Measurements from ENCODE around the gene DNAI7.

- TF ChIP-seq DR1 (CRISPR knock-in tag; IDR thresholded peaks at IDR 0.05) (no peak), NCOA1 (CRISPR knock-in tag; IDR thresholded peaks at IDR 0.05) (no peak), TAF1 (CRISPR knock-in tag; IDR thresholded peaks at IDR 0.05) (no peak), ZNF383 (CRISPR knock-in tag; IDR thresholded peaks at IDR 0.05; ENCODE audit: borderline replicate concordance) (no peak), CTCF (CRISPR knock-in tag; IDR thresholded peaks at IDR 0.05) (no peak), ATF7 (IDR thresholded peaks at IDR 0.05) (no peak), ATF7 (CRISPR knock-in tag; IDR thresholded peaks at IDR 0.05) (no peak), NR2C2 (CRISPR knock-in tag; IDR thresholded peaks at IDR 0.05; ENCODE audit: borderline replicate concordance) (no peak), ZNF639 (CRISPR knock-in tag; conservative IDR thresholded peaks at IDR 0.05) (no peak), CREB1 (IDR thresholded peaks at IDR 0.05) (no peak), CREB1 (CRISPR knock-in tag; IDR thresholded peaks at IDR 0.05) (no peak), ZBTB25 (CRISPR knock-in tag; IDR thresholded peaks at IDR 0.05) (no peak)
- TF ChIP-seq, protein P1, sequence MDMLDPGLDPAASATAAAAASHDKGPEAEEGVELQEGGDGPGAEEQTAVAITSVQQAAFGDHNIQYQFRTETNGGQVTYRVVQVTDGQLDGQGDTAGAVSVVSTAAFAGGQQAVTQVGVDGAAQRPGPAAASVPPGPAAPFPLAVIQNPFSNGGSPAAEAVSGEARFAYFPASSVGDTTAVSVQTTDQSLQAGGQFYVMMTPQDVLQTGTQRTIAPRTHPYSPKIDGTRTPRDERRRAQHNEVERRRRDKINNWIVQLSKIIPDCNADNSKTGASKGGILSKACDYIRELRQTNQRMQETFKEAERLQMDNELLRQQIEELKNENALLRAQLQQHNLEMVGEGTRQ (IDR thresholded peaks at IDR 0.05; ENCODE audit: low read depth, low read length): no peak
- TF ChIP-seq, protein P1 (CRISPR knock-in tag; IDR thresholded peaks at IDR 0.05; ENCODE audit: borderline replicate concordance): no peak
- TF ChIP-seq, protein P2, sequence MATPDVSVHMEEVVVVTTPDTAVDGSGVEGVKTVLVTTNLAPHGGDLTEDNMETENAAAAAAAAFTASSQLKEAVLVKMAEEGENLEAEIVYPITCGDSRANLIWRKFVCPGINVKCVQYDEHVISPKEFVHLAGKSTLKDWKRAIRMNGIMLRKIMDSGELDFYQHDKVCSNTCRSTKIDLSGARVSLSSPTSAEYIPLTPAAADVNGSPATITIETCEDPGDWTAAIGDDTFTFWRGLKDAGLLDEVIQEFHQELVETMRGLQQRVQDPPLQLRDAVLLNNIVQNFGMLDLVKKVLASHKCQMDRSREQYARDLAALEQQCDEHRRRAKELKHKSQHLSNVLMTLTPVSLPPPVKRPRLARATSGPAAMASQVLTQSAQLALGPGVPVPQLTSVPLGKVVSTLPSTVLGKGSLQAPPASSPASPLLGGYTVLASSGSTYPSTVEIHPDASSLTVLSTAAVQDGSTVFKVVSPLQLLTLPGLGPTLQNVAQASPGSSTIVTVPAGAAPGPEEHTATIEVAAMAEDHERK (CRISPR knock-in tag; IDR thresholded peaks at IDR 0.05; ENCODE audit: low read depth): no peak
These were observed 41.2 kb upstream of the DNAI7 start for GRCh38 chr12:25236190-25236589.
